Inferior parietal cortex (tissue), 1 donor: Measurements from ENCODE around the gene ATG16L1.
A peak's percentile ranks its signal among the peaks of the same experiment; 100 is the strongest.

Experiments
- DNase-seq: peaks from one replicate; pipeline ENCODE4 v3.0.0-alpha.2; 2016; ENCODE audit errors: extremely low spot score

Gene ATG16L1

DNA sequence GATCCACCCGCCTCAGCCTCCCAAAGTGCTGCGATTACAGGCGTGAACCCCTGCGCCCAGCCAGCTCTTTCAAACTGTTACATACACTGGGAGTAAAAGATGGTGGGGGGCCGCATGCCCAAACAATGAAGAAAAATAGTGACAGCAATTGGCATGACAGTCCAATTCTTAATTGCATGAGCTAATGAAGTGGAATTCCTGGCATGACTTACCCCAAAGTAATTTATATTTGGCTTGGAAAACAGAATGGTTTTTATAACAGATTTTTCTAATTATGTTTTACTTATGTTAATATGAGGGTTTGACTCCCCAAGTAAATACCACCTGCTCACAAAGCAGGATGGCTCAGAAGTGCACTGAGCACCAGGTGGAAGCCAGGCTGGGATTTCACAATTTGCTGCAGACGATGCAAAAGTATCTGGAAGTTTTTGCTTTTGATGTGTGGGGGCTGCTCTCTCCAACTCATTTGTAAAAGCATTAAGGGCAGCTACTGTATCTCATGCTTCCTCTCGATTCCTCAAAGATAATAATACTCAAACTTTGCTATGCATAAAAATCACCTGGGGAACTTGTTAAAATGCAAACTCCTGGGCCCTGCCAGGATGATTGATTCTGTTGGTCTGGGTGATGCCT lies 24.0 kb upstream of the ATG16L1 start:
- no peak for DNase-seq

DNA sequence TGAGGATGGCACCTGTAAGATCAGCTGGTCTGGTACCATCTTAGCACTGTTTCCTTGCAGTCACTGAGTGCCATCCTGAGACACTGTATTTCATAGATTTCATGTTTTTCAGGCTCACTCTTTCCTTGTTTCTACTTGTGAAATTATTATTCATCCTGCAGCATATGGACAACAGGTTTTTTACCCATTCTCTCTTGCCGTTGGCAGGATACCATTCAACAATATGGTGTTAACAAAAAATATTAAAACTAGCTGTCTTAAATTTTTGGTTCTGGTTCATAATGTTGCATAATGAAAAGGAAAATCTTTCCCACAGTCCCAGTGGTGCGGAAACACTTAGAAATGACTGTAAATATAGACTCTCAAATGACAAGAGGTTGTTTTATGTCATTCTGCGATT lies 23.1 kb upstream of the ATG16L1 start:
- peak; percentile 56 for DNase-seq

DNA sequence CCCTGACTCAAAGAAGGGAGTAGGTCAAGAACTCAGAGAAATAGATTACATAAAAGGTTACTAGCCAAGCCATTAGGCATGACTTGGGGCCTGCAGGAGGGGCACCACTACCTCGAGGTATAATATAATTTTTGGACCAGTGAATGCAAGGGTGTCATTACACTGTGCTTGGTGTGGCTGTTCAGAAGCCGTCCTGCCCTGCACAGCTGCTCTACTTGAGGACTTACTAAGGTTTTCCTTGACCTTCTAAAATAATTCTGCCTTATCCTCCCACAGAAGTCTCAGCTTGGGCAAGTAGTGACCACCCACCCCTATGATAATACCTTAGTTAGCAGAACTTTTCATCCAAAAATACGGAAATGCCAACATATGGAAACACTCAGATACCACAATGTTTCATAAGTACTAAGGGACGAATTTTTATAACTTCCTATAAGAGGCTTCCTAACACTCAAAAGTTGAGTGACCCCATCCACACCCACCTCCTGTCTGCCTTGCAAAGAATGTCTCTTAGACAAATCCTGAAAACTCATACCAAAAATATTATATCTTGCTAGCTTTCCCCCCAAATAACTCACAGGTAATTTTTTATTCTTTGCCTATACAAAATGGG lies 17.7 kb upstream of the ATG16L1 start:
- no peak for DNase-seq

DNA sequence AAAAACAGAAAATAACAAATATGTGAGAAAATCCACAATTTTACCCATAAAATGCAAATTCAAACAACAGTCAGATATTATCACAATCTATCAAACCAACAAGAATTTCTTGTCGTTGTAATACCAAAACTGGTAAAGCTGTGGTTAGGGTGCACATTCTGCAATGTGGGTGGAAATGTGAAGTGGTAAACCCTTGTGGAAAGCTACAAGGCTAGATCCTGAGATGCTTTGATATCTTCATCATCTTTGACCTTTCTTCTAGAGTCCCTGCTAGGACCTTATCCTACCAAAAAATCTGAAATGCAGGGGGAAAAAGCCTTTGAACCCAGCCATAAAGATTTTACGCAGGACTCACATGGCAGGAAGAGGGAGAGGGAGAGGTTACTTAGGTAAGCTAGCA lies 17.2 kb upstream of the ATG16L1 start:
- DNase-seq, result no peak

DNA sequence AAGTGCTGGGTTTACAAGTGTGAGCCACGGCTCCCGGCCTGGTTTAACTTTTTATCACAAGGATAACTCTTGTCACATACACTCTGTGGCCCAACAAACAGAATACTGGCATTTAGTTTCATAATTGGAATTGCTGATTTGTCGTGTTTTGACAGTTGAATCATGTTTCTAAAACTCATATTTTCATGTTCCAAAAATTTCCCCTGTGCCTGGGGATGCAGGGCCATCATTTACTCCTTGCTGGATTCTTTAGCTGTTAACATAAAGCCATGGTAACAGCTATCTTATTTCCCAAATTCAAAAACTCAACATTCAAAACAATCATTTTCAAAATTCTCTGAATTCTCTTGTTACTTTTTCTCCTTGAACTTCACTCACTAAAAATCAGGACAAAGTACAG lies 16.5 kb upstream of the ATG16L1 start:
- DNase-seq, result no peak

DNA sequence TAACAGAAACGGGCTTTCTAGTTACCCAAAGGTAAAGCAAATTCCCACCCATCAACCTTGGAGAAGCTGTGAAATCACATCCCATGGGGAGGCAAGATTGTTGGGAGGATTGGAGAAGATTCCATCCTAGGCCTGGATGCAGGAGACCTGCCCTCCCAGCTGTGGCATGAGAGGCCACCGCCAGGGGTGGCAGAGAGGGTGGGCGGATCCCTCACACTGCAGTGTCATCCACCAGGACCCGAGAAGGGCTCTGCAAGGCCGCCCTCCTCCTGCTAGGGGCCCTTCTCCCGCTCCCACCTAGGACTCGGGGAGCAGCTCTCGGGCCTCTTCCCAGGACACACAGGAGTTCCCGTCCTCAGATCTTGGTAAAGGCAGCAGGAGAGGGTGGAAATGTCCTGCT lies 15.5 kb upstream of the ATG16L1 start:
- no peak for DNase-seq

DNA sequence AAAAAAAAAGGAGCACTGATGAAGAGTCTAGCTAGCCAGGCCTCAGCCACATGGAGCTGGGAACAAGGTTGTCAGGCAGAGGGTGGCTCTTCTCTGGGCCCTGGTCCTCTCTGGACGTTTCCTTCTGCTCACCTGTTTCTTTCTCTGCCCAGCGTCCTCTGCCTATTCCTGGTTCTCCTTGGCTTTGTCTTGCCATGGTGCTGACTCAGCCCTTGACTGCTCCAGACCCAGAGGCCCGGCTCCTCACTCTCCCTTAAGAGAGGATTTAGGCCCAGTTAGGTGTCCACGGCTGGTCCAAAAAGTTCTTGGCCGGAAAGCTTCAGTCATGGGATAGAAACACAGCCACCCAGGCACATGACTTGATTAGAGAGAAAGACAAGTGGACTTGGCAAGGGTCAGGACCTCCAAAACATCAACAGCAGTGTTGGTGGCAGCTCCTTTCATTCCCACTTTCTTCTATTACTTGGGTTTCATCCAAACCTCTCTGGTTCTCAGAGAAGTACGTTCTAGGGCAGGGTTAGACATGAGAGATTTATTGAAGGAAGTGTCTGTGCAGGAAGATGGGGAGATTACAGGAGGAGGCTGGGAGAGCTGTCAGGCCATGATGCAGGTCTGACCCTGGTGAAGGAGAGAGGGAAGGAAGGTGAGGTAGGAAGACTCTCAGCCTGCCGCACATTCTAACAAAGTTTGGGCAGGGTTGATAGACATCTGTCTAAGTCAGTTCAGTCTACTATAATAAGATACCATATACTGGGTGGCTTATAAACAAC lies 14.5 kb upstream of the ATG16L1 start:
- no peak for DNase-seq

GRCh38 chr2:233240897-233241296 lies 10.6 kb upstream of the ATG16L1 start:
- DNase-seq, result no peak

- no peak for DNase-seq
These were observed 9.7 kb upstream of the ATG16L1 start for GRCh38 chr2:233241803-233242202.

GRCh38 chr2:233242231-233242927 lies 9.1 kb upstream of the ATG16L1 start:
- DNase-seq, result no peak

DNA sequence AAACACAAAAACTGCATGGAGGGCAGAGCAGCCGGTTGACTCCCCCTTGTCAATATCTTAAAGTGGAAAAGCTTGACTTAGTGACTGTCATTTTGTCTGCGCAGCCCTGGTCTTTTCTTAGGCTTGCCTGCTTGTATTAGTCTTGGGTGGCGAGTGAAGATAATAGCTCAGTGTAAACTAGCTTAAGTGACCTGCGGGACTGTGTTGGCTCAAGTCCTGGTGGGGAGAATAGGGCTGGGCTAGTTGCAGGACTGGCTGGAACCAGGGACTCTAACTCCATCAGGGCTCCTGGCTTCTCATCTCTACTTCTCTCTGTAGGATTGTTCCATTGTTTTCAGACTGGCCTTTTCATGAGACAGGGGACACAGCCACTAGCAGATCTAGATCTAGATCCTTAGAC lies 8.1 kb upstream of the ATG16L1 start:
- no peak for DNase-seq

- DNase-seq, result no peak
These were observed 6.7 kb upstream of the ATG16L1 start for GRCh38 chr2:233244818-233245217.

DNA sequence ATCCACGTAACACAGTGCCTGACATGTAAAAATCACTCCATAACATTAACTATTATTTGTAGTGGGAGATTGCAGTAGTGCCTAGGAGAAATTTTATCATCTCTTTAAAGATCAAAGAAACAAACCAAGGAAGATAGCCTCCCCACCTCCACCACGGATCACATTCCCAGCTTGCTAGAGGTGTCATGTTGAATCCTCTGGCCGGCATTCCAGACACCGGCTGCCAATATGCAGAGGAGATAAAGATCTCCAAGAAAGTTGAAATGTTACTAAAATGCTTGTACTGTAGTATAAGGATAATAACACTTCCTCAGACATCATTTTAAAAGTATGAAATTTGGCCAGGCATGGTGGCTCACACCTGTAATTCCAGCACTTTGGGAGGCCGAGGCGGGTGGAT lies 6.1 kb upstream of the ATG16L1 start:
- DNase-seq, result no peak

DNA sequence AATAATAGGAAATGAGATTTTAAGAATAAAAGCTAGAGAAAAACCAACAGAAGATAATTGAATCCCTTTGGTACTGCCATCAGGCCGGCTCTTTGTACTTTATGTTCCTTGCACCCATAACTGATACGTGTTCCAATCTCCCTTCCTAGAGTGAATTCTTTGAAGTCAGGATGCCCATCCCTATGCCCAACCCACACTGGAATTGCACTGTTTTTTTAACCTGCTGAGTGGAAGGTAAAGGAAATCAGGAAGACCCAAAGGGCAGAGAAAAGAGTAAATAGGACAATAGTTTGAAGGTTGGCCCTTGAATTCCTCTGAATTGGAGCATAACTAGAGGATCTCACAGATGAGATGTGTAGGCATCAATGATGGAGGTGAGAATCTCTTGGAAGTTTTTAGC lies 4.4 kb upstream of the ATG16L1 start:
- no peak for DNase-seq

DNA sequence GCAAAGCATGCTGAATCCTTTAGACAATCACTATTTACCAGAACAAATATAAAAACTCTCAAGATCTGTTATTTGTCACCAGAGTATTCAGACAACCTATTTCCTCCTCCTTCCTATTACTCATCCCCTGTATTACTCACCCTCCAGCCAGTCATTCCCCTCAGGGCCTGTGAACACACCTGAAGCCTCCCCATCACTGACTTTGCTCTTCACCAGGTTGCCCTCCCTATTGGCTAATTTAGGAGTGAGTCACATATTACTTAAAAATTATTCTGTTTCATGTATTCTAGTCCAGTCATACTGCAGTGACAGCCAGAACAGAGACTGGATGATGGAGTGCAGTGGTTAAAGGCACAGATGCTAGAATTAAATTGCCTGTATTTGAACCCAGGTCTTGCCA lies 3.7 kb upstream of the ATG16L1 start:
- no peak for DNase-seq

DNA sequence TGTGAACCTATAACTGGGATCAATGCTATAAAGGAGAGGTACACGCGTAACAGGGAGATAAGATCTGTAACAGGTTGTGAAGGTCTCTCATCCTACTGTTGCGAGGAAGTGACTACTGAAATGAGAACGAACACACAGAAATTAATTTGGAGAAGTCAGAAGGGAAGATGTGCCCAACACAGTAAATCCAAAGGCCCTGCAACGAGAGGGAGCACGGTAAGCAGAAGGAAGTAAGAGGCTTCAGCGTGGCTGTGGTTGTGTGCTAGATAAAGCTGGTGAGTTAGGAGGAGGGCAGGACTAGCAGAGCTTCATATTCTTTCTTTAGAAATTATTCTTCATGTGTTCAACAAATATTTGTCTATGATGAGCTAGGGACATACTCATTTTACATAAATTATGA lies 2.5 kb upstream of the ATG16L1 start:
- no peak for DNase-seq

GRCh38 chr2:233250568-233250967 lies 905 bp upstream of the ATG16L1 start:
- no peak for DNase-seq

DNA sequence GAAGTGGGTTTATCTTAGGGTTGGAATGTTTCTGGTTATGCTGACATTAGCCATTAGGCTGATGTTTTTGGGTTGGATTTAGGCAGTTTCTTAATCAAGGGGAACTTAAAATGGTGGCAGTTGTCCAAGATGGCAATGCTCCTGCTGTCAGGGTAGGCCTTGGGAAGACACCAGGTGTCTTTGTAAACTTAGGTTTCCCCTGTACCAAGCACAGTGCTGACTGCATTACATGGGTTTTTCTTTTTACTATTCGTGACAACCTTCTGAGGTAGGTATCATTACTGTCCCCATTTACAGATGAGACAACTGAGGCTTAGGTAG lies 528 bp upstream of the ATG16L1 start:
- no peak for DNase-seq

DNA sequence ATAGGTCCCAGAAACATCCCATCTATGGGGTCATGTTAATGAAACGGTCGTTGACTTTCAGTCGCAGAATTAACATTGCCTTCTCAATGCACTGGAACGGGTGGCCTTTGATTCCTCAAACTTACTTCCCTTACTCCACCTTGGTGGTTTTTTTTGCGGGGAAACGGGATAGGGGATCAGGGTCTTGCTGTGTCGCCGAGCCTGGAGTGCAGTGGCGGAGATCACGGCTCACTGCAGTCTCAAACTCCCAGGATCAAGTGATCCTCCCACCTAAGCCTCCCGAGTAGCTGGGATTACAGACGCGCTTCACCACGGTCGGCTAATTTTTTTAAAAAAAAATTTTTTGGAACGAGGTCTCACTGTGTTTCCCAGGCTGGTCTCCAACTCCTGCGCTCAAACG lies 754 bp downstream of the ATG16L1 start:
- DNase-seq, result no peak

- DNase-seq, result no peak
These were observed 3.7 kb downstream of the ATG16L1 start for GRCh38 chr2:233255151-233255550.

DNA sequence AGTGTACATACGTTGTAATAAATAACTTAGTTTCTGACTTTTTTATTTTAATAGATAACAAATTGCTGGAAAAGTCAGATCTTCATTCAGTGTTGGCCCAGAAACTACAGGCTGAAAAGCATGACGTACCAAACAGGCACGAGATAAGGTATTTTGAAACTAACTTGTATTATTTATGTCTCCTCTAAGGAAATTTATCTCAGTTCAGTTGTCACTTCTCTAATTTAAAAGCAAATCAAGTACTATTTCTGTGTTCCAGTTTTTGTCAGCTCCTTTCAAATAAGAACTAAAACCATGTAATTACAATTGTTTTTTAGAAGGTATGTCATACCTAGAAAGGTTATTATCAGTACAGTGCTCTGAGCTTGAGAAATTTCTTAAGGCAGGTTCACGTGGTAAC lies 4.6 kb downstream of the ATG16L1 start:
- no peak for DNase-seq

GRCh38 chr2:233258211-233258610 lies 6.7 kb downstream of the ATG16L1 start:
- DNase-seq, result no peak

DNA sequence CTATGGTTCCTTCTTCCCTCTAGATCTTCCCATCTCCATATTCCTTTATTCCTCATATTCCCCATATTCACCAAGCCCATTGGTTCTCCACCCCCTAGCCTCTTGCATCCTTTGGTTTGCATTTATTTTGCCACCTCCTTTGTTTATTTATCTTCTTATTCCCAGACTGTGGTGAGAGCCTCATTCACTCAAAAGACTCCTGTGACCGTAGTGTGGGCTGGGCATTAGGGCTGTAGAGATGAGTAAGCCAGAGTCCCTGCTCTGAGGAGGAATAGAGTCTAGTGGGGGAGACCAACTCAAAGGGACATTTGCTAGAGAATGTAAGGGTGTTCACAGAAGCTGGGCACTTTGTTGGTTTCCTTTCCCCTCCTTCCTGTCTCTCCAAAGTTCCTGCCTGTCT lies 8.3 kb downstream of the ATG16L1 start:
- no peak for DNase-seq
